Endodermal cell (in vitro differentiated cells): ENCODE measurements around the gene CLSTN1. TPM values are rescaled to one million over a fixed set of nuclear protein-coding genes. Genes with fewer than 3 reads are reported as not detected.
A peak's percentile ranks its signal among the peaks of the same experiment; 100 is the strongest.

Experiments
- DNase-seq: peaks from one replicate; pipeline ENCODE4 v3.0.0-alpha.2; 2017
- H3K27ac ChIP-seq: 2 replicates; pipeline ENCODE4 v1.5.1; 2013; ENCODE audit warnings: mild to moderate bottlenecking, low read depth, low read length, moderate library complexity
- H3K27me3 ChIP-seq: 2 replicates; pipeline ENCODE4 v1.6.1; 2013; ENCODE audit warnings: mild to moderate bottlenecking, low read length, moderate library complexity; ENCODE audit not compliant: insufficient read depth, control insufficient read depth, poor library complexity, severe bottlenecking
- H3K36me3 ChIP-seq: 2 replicates; pipeline ENCODE4 v1.7.0; 2013; ENCODE audit warnings: mild to moderate bottlenecking, low read length, moderate library complexity; ENCODE audit not compliant: control insufficient read depth, insufficient read depth
- H3K4me1 ChIP-seq: one replicate; pipeline ENCODE4 v1.7.0; 2013; ENCODE audit warnings: low read length; ENCODE audit not compliant: control insufficient read depth, insufficient read depth
- H3K4me3 ChIP-seq: 2 replicates; pipeline ENCODE4 v1.5.1; 2013; ENCODE audit warnings: mild to moderate bottlenecking, low read length, moderate library complexity
- H3K9ac ChIP-seq: 2 replicates; pipeline ENCODE4 v1.6.1; 2013; ENCODE audit warnings: mild to moderate bottlenecking, low read length, moderate library complexity; ENCODE audit not compliant: poor library complexity, severe bottlenecking; ENCODE audit errors: extremely low read depth
- H3K9me3 ChIP-seq: 2 replicates; pipeline ENCODE4 v1.6.1; 2013; ENCODE audit warnings: mild to moderate bottlenecking, low read length, moderate library complexity; ENCODE audit not compliant: control insufficient read depth
- H3K27ac Mint-ChIP-seq: 2 replicates; pipeline ENCODE4 v1.8.0; 2020; ENCODE audit warnings: mixed read lengths
- H3K27me3 Mint-ChIP-seq: 2 replicates; pipeline ENCODE4 v1.8.0; 2021; ENCODE audit warnings: mild to moderate bottlenecking, mixed read lengths; ENCODE audit not compliant: insufficient read depth
- H3K36me3 Mint-ChIP-seq: 2 replicates; pipeline ENCODE4 v1.8.0; 2020; ENCODE audit warnings: low read depth, mixed read lengths
- H3K4me1 Mint-ChIP-seq: 2 replicates; pipeline ENCODE4 v1.8.0; 2020; ENCODE audit warnings: mixed read lengths
- H3K4me3 Mint-ChIP-seq: 2 replicates; pipeline ENCODE4 v1.8.0; 2020; ENCODE audit warnings: mild to moderate bottlenecking, moderate library complexity, mixed read lengths
- H3K9me3 Mint-ChIP-seq: 2 replicates; pipeline ENCODE4 v1.8.0; 2020; ENCODE audit warnings: mild to moderate bottlenecking, mixed read lengths
- CTCF ChIP-seq: fragments of 200-600 bp; sonication (generic); conservative IDR thresholded peaks from 2 replicates; pipeline ENCODE4 v1.5.0; 2021; ENCODE audit warnings: antibody characterized with exemption, mild to moderate bottlenecking
- WGBS, 2 experiments: methylation state at CpG; one replicate each; pipeline versions ENCODE4 v1.1.5 to v1.1.7; 2013; ENCODE audit warnings: missing lambda C conversion rate in 2 of 2, mixed read lengths in 1 of 2; ENCODE audit not compliant: insufficient coverage in 1 of 2, insufficient read length in 1 of 2; 5-methylcytosine and 5-hydroxymethylcytosine counted together
- total RNA-seq, 2 donors: library from RNA; stranded (reverse); fragmentation: NEBNext Ultra II Directional in 1 of 2; extraction: Animal tissue kit (Norgen Biotek cat#: 25700) in 1 of 2; gene quantifications; 2 replicates in 1 of 2; 3 replicates in 1 of 2; pipeline ENCODE4 v1.2.1, GENCODE V29; 2021

Gene CLSTN1
- total RNA-seq, 2 donors from 2014 or later, result 96.6 to 116 TPM

GRCh38 chr1:9842781-9843575 lies 19.2 kb upstream of the CLSTN1 start:
- Histone ChIP-seq H3K9me3 (no peaks in the 10 kb centered on the region), H3K4me3 (no peak overlapping the region), H3K27ac (no peak overlapping the region), H3K4me1 (peaks cover 9% of the 10 kb centered on the region), H3K9ac (no peak overlapping the region), H3K36me3 (no peaks in the 10 kb centered on the region), H3K27me3 (no peaks in the 10 kb centered on the region)
- Mint-ChIP-seq H3K27ac (no peak overlapping the region), H3K9me3 (no peaks in the 10 kb centered on the region), H3K4me1 (peaks cover 21% of the 10 kb centered on the region), H3K27me3 (peaks cover 1% of the 10 kb centered on the region), H3K36me3 (no peaks in the 10 kb centered on the region), H3K4me3 (no peak overlapping the region)
- peak; percentile 57 for DNase-seq
- WGBS, 2 experiments, result 89 to 93% methylated on average over 10 to 20 of the region's 20 CpGs
- TF ChIP-seq CTCF, result no peak

DNA sequence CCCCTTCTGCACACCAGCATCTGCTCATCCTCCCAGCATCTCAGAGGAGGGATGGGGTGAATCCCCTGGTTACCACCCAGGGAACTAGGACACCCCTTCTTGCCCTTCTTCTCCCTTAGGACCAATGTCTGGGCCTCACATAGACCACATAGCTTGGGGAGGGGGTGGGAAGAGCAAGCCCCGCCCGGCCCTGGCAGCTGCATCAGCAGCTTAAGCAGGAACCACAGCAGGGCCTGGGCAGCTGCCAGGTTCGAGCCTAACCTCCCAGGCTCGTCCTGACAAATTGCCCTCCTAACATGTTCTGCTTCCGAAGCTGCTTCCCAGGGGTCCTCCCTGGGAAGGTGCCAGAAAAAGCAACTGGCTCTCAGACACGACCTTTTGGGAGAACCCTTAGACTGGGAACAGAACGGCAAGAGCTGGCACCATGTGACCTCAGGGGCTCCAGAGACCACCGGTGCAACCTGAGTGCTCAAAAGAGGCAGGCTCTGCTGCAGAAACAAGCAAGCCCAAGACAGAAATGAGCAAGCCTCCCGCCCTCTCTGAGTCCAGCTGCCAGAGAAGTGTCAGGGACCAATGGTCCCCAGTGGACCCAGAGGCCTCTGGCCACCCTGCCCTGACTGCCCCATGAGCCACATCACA lies 18.4 kb upstream of the CLSTN1 start:
- no peak for TF ChIP-seq CTCF
- 89 to 95% methylated on average over 8 to 9 of the region's 9 CpGs for WGBS, 2 experiments
- H3K9me3 Mint-ChIP-seq, result no peaks in the 10 kb centered on the region

DNA sequence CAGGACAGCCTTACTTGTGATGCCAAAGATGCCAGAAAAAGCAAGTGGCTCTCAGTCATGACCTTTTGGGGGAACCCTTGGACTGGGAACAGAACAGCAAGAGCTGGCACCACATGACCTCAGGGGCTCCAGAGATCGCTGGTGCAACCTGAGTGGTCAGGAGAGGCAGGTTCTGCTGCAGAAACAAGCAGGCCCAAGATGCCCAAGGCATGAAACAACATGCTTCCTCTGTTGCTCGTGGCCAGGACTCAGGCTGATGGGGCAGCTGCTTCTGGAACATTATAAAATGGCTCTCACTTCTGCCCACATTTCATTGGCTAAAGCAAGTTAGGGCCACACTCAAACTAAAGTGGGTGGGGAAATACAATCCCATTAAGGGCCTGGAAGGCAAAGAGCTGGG lies 17.7 kb upstream of the CLSTN1 start:
- no peak for TF ChIP-seq CTCF
- Mint-ChIP-seq H3K36me3 (no peaks in the 10 kb centered on the region), H3K9me3 (no peaks in the 10 kb centered on the region), H3K4me3 (no peak overlapping the region), H3K27ac (no peak overlapping the region), H3K4me1 (peaks cover 9% of the 10 kb centered on the region), H3K27me3 (peaks cover 4% of the 10 kb centered on the region)
- Histone ChIP-seq H3K9me3 (no peaks in the 10 kb centered on the region), H3K9ac (no peak overlapping the region), H3K4me3 (no peak overlapping the region), H3K36me3 (no peaks in the 10 kb centered on the region), H3K27ac (no peak overlapping the region), H3K4me1 (no peaks in the 10 kb centered on the region), H3K27me3 (no peaks in the 10 kb centered on the region)
- DNase-seq, result no peak
- 80 to 86% methylated on average over 1 to 2 of the region's 2 CpGs for WGBS, 2 experiments

More for the DNA sequence above, 18.4 kb upstream of the CLSTN1 start:
- Histone ChIP-seq H3K36me3 (no peaks in the 10 kb centered on the region), H3K4me1 (peaks cover 7% of the 10 kb centered on the region), H3K9me3 (no peaks in the 10 kb centered on the region), H3K9ac (no peak overlapping the region), H3K27me3 (no peaks in the 10 kb centered on the region), H3K4me3 (no peak overlapping the region), H3K27ac (no peak overlapping the region)
- H3K4me3 Mint-ChIP-seq, result no peak overlapping the region
- no peak for DNase-seq
- H3K27ac Mint-ChIP-seq, result no peak overlapping the region
- no peaks in the 10 kb centered on the region for H3K36me3 Mint-ChIP-seq
- H3K27me3 Mint-ChIP-seq, result peaks cover 4% of the 10 kb centered on the region
- H3K4me1 Mint-ChIP-seq, result peaks cover 15% of the 10 kb centered on the region
